GM23338 (cell line): ENCODE data around the gene DPEP3. TPM values are rescaled to one million over a fixed set of nuclear protein-coding genes. Genes with fewer than 3 reads are reported as not detected.

Source experiments
- ATAC-seq: fragments of 200-7000 bp; cut with Tn5 transposase; 3 replicates; pipeline ENCODE4 v1.9.1; 2020
- DNase-seq: peaks from one replicate; pipeline ENCODE4 v3.0.0-alpha.2; 2015; ENCODE audit warnings: low spot score
- H2AFZ ChIP-seq: fragments of 200-600 bp; sonication (generic); 2 replicates; pipeline ENCODE4 v1.8.0; 2016; ENCODE audit warnings: antibody characterized with exemption, mild to moderate bottlenecking, moderate library complexity
- H3F3A ChIP-seq: fragments of 200-600 bp; sonication (generic); replicated peaks from 2 replicates; pipeline ENCODE4 v1.8.0; 2017; ENCODE audit warnings: antibody characterized with exemption, mixed run types, low read depth
- H3K27ac ChIP-seq: fragments of 200-600 bp; sonication (generic); 2 replicates; pipeline ENCODE4 v1.6.1; 2016; ENCODE audit warnings: low read depth
- H3K27me3 ChIP-seq: fragments of 200-600 bp; sonication (generic); 2 replicates; pipeline ENCODE4 v1.8.0; 2016; ENCODE audit warnings: mild to moderate bottlenecking, mixed run types, moderate library complexity; ENCODE audit not compliant: insufficient read depth
- H3K36me3 ChIP-seq: fragments of 200-600 bp; sonication (generic); 2 replicates; pipeline ENCODE4 v1.8.0; 2016; ENCODE audit warnings: mild to moderate bottlenecking; ENCODE audit not compliant: insufficient read depth
- H3K4me1 ChIP-seq: fragments of 200-600 bp; sonication (generic); 2 replicates; pipeline ENCODE4 v1.8.0; 2016; ENCODE audit warnings: mild to moderate bottlenecking, moderate library complexity; ENCODE audit not compliant: insufficient read depth
- H3K4me2 ChIP-seq: fragments of 200-600 bp; sonication (generic); 2 replicates; pipeline ENCODE4 v1.7.1; 2017; ENCODE audit warnings: mixed run types
- H3K4me3 ChIP-seq: fragments of 200-600 bp; sonication (generic); 2 replicates; pipeline ENCODE4 v1.6.1; 2016; ENCODE audit warnings: mixed run types
- H3K79me2 ChIP-seq: fragments of 200-600 bp; sonication (generic); replicated peaks from 2 replicates; pipeline ENCODE4 v1.8.0; 2017; ENCODE audit warnings: mild to moderate bottlenecking; ENCODE audit not compliant: insufficient read depth
- H3K9me2 ChIP-seq: fragments of 200-600 bp; sonication (generic); 2 replicates; pipeline ENCODE4 v1.8.0; 2017; ENCODE audit not compliant: insufficient read depth
- H4K20me1 ChIP-seq: fragments of 200-600 bp; sonication (generic); replicated peaks from 2 replicates; pipeline ENCODE4 v1.8.0; 2017; ENCODE audit warnings: mild to moderate bottlenecking; ENCODE audit not compliant: insufficient read depth
- H3K27ac Mint-ChIP-seq: 2 replicates; pipeline ENCODE4 v1.8.0; 2020; ENCODE audit warnings: inconsistent platforms, mild to moderate bottlenecking, moderate library complexity, mixed read lengths
- H3K27me3 Mint-ChIP-seq: 3 replicates; pipeline ENCODE4 v1.8.0; 2022; ENCODE audit warnings: low read depth, mild to moderate bottlenecking, moderate library complexity, mixed read lengths, inconsistent platforms; ENCODE audit not compliant: insufficient read depth, poor library complexity
- H3K36me3 Mint-ChIP-seq: 3 replicates; pipeline ENCODE4 v1.8.0; 2021; ENCODE audit warnings: low read depth, mild to moderate bottlenecking, inconsistent platforms, moderate library complexity, mixed read lengths
- H3K4me1 Mint-ChIP-seq: 3 replicates; pipeline ENCODE4 v1.8.0; 2020; ENCODE audit warnings: mild to moderate bottlenecking, inconsistent platforms, mixed read lengths
- H3K4me3 Mint-ChIP-seq: 3 replicates; pipeline ENCODE4 v1.8.0; 2021; ENCODE audit warnings: moderate library complexity, mild to moderate bottlenecking, inconsistent platforms, mixed read lengths
- H3K9me3 Mint-ChIP-seq: 3 replicates; pipeline ENCODE4 v1.8.0; 2020; ENCODE audit warnings: moderate library complexity, mild to moderate bottlenecking, inconsistent platforms, mixed read lengths
- CREB1 ChIP-seq: fragments of 250-450 bp; sonication (Bioruptor Pico); IDR thresholded peaks from 2 replicates; pipeline ENCODE4 v1.5.0; 2020; ENCODE audit warnings: low read depth, mild to moderate bottlenecking, moderate library complexity
- CTCF ChIP-seq, 2 experiments: fragments of 200-600 bp in 1 of 2; sonication (generic) in 1 of 2; conservative IDR thresholded peaks; 2 replicates each; pipeline versions ENCODE4 v1.5.1 to v1.6.1; 2016 to 2017; ENCODE audit warnings: antibody characterized with exemption in 2 of 2, low read depth in 2 of 2, mild to moderate bottlenecking in 2 of 2, moderate library complexity in 1 of 2
- EZH2phosphoT487 ChIP-seq: fragments of 200-600 bp; sonication (generic); IDR thresholded peaks from one replicate; pipeline ENCODE4 v1.8.1; 2018; ENCODE audit warnings: antibody characterized with exemption; ENCODE audit not compliant: unreplicated experiment
- JUNB ChIP-seq: IDR thresholded peaks from one replicate; pipeline ENCODE4 v1.6.1; 2016; ENCODE audit warnings: antibody characterized with exemption; ENCODE audit not compliant: unreplicated experiment
- POLR2AphosphoS5 ChIP-seq: IDR thresholded peaks from 2 replicates; pipeline ENCODE4 v1.6.1; 2016; ENCODE audit warnings: antibody characterized with exemption, low read depth
- REST ChIP-seq: IDR thresholded peaks from one replicate; pipeline ENCODE4 v1.6.1; 2018; ENCODE audit warnings: antibody characterized with exemption; ENCODE audit not compliant: unreplicated experiment
- STAT1 ChIP-seq: IDR thresholded peaks from one replicate; pipeline ENCODE4 v1.6.1; 2016; ENCODE audit warnings: antibody characterized with exemption; ENCODE audit not compliant: unreplicated experiment
- ZNF114 ChIP-seq: fragments of 250-450 bp; sonication (Bioruptor Pico); IDR thresholded peaks from 2 replicates; pipeline ENCODE4 v1.5.0; 2020; ENCODE audit warnings: mild to moderate bottlenecking, moderate library complexity
- ZNF462 ChIP-seq: fragments of 250-450 bp; sonication (Bioruptor Pico); IDR thresholded peaks from 2 replicates; pipeline ENCODE4 v1.5.0; 2020; ENCODE audit warnings: mild to moderate bottlenecking, moderate library complexity
- polyA plus RNA-seq: library from polyadenylated mRNA; unstranded; fragments of >200 nt; fragmentation: Nextera tagmentation; extraction: Ambion mirVana; gene quantifications from 2 replicates; pipeline ENCODE4 v1.2.1, GENCODE V29; 2016
- total RNA-seq: library from RNA; depleted of rRNA; stranded (reverse); fragments of >200 nt; shearing (Covaris generic); gene quantifications from 2 replicates; pipeline ENCODE4 v1.2.3, GENCODE V29; 2014

DPEP3 gene
- total and polyA plus RNA-seq, 2 experiments from 2014 or later: 8.8 to 18.4 TPM

GRCh38 chr16:67943256-67943618 lies 37.1 kb downstream of the DPEP3 start (continued):
- TF ChIP-seq ZNF462 (CRISPR knock-in tag) (no peak), ZNF114 (CRISPR knock-in tag) (no peak), CTCF (conservative IDR thresholded peaks at IDR 0.05; ENCODE audit: low read depth in 2 of 2) (no peak), EZH2phosphoT487 (no peak), POLR2AphosphoS5 (no peak), STAT1 (no peak), JUNB (no peak)

- H3K9me2 ChIP-seq: no peaks in the 10 kb centered on the region
- peaks cover 8% of the 10 kb centered on the region for H3K27me3 Mint-ChIP-seq
- H3K4me3 ChIP-seq: no peak overlapping the region
- peaks cover 14% of the 10 kb centered on the region for H4K20me1 ChIP-seq
- peaks cover 3% of the 10 kb centered on the region; the same call in 1 of the 2 replicates for H3K36me3 ChIP-seq
- no peaks in the 10 kb centered on the region for H3K79me2 ChIP-seq
- no peak for TF ChIP-seq CREB1 (CRISPR knock-in tag)
- no peak for TF ChIP-seq REST
- TF ChIP-seq CTCF (conservative IDR thresholded peaks at IDR 0.05; ENCODE audit: low read depth in 2 of 2): 0 out of 4 replicates have a peak, but pooled peaks of 1 of the 2 experiments have one; percentile 21
- no peak overlapping the region for H3K27ac Mint-ChIP-seq
- no peaks in the 10 kb centered on the region for H3K27me3 ChIP-seq
- H3F3A ChIP-seq: peaks cover 14% of the 10 kb centered on the region
- no peak overlapping the region for H3K4me2 ChIP-seq
- peak; percentile 38 for ATAC-seq
- no peak overlapping the region for H2AFZ ChIP-seq
- no peak overlapping the region for H3K27ac ChIP-seq
- peak; percentile 53 for DNase-seq
- H3K4me1 ChIP-seq: no peaks in the 10 kb centered on the region
- no peaks in the 10 kb centered on the region for H3K9me3 Mint-ChIP-seq
- peaks cover 24% of the 10 kb centered on the region; the same call in 2 of the 3 replicates for H3K36me3 Mint-ChIP-seq
- H3K4me1 Mint-ChIP-seq: peaks cover 4% of the 10 kb centered on the region; the same call in 2 of the 3 replicates
- no peak overlapping the region for H3K4me3 Mint-ChIP-seq
These were observed 37.6 kb downstream of the DPEP3 start for GRCh38 chr16:67942510-67943255.
